Mucosa of descending colon (tissue), 3 donors: ENCODE measurements around the gene ENTREP1. TPM values are rescaled to one million over a fixed set of nuclear protein-coding genes. Genes with fewer than 3 reads are reported as not detected.
A peak's percentile ranks its signal among the peaks of the same experiment; 100 is the strongest.

Experiments used
- ATAC-seq: fragments of 200-7000 bp; cut with Tn5 transposase; one replicate; pipeline ENCODE4 v1.9.1; 2020; ENCODE audit warnings: mild to moderate bottlenecking, moderate library complexity
- DNase-seq, 3 donors: peaks; one replicate each; pipeline ENCODE4 v3.0.0-alpha.2; 2020
- H3K36me3 ChIP-seq: fragments of 200-600 bp; one replicate; pipeline ENCODE4 v1.8.0; 2021; ENCODE audit warnings: low read depth, mild to moderate bottlenecking
- H3K4me1 ChIP-seq: fragments of 200-600 bp; one replicate; pipeline ENCODE4 v1.8.0; 2021; ENCODE audit warnings: low read depth, mild to moderate bottlenecking
- H3K4me3 ChIP-seq: fragments of 200-600 bp; one replicate; pipeline ENCODE4 v1.8.0; 2021; ENCODE audit warnings: mild to moderate bottlenecking
- H3K9me3 ChIP-seq: fragments of 200-600 bp; one replicate; pipeline ENCODE4 v1.8.0; 2021; ENCODE audit warnings: mild to moderate bottlenecking
- CTCF ChIP-seq: fragments of 200-600 bp; IDR thresholded peaks from one replicate; pipeline ENCODE4 v1.8.0; 2022; ENCODE audit warnings: antibody characterized with exemption, mild to moderate bottlenecking
- intact Hi-C, 2 donors: fragments of 100-400 bp; cut with DNase I in 1 of 2; cut with micrococcal nuclease in 1 of 2; formaldehyde crosslinking; loops; one replicate each; pipeline versions ENCODE4 v1.11.0 to v1.11.1; 2022; cut with DNase I, micrococcal nuclease
- total RNA-seq, 3 donors: library from RNA; stranded (reverse); fragmentation: NEBNext Ultra II Directional in 2 of 3; extraction: Animal tissue kit (Norgen Biotek cat#: 25700) in 2 of 3; gene quantifications; one replicate each; pipeline versions ENCODE4 v1.2.1 to v1.2.4, GENCODE V29; 2021 to 2023
- donor health status: DM: no; HTN: no; CAD: no; lungs with moderate emphysema.
- donor health status: DM: no; HTN: no; CAD: no.
- donor health status: DM: no; HTN: yes; CAD: no.

Gene ENTREP1
- total RNA-seq, 3 donors from 2014 or later, result 1.3 to 4.1 (median 3.4) TPM

DNA sequence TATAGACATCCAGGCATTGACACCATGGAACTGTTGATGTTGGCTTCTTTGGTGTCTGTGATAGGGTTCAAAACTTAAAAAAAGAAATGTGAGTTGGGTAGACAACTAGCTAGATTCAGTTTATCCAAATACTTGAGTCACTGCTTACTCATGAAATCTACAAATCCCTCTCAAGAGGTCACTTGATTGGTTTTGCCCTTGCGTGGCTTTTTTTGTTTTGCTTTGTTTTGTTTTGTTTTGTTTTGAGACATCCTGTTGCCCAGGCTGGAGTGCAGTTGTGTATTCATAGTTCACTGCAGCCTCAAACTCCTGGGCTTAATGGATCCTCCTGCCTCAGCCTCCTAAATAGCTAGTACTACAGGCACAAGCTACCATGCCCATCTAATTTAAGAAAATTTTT lies 10.5 kb upstream of the ENTREP1 start:
- Histone ChIP-seq H3K4me1 (no peaks in the 10 kb centered on the region), H3K9me3 (peaks cover 13% of the 10 kb centered on the region), H3K4me3 (no peak overlapping the region), H3K36me3 (no peaks in the 10 kb centered on the region)
- ATAC-seq (no peak), DNase-seq (no peak)
- intact Hi-C loops, result no loop called here
- TF ChIP-seq CTCF, result no peak

DNA sequence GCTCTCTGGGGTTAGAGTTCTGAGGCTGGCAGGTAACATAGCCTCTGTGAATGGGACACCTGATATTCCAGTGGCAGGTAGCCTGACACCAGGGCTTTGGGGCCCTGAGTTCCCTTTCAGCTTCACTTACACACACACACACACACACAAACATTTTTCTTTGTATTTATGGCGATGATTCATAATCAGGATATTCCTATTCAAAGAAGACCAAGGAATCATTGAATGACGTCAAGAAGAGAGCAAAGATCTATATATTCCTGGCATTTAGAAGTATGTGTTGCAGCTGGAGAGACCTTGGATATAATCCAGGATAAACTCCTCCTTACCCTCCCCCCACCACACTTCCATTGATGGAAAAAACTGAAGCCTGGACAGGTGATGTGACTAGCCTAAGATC lies 7.9 kb upstream of the ENTREP1 start:
- no peaks in the 10 kb centered on the region for H3K36me3 ChIP-seq
- no peak for DNase-seq

GRCh38 chr9:69317894-69318293 lies 7.1 kb upstream of the ENTREP1 start:
- Histone ChIP-seq H3K9me3 (peaks cover 8% of the 10 kb centered on the region), H3K4me1 (no peaks in the 10 kb centered on the region), H3K4me3 (no peak overlapping the region), H3K36me3 (no peaks in the 10 kb centered on the region)
- intact Hi-C loops, result no loop called here
- no peak for TF ChIP-seq CTCF
- DNase-seq (no peak), ATAC-seq (no peak)

More for the DNA sequence above, 7.9 kb upstream of the ENTREP1 start:
- H3K4me3 ChIP-seq, result no peak overlapping the region
- no peak for ATAC-seq
- H3K4me1 ChIP-seq, result no peaks in the 10 kb centered on the region
- peaks cover 13% of the 10 kb centered on the region for H3K9me3 ChIP-seq
- no peak for TF ChIP-seq CTCF
- intact Hi-C loops, result no loop called here

GRCh38 chr9:69319324-69320025 lies 5.5 kb upstream of the ENTREP1 start:
- no peaks in the 10 kb centered on the region for H3K36me3 ChIP-seq
- no peak overlapping the region for H3K4me3 ChIP-seq
- ATAC-seq (no peak), DNase-seq (no peak)
- intact Hi-C loops, result no loop called here
- peaks cover 6% of the 10 kb centered on the region for H3K4me1 ChIP-seq
- no peaks in the 10 kb centered on the region for H3K9me3 ChIP-seq
- TF ChIP-seq CTCF, result no peak

DNA sequence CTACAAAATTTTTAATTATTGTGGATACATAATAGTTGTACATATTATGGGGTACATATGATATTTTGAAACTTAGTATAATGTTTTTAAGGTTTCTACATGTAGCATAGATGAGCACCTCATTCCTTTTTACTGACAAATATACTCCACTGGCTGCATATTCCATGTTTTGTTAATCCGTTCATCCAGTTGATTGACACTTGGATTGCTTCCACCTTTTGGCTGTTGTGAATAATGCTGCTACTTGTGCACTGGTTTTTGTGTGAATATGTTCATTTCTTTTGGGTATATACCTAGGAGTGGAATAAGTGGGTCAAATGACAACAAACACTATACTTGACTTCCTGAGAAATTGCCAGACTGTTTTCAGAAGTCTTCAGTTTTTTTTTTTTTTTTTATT lies 2.8 kb upstream of the ENTREP1 start:
- intact Hi-C loops, result no loop called here
- no peak overlapping the region for H3K4me3 ChIP-seq
- no peak for ATAC-seq
- TF ChIP-seq CTCF, result no peak
- H3K36me3 ChIP-seq, result no peaks in the 10 kb centered on the region
- no peak for DNase-seq
- H3K4me1 ChIP-seq, result peaks cover 11% of the 10 kb centered on the region
- no peaks in the 10 kb centered on the region for H3K9me3 ChIP-seq

DNA sequence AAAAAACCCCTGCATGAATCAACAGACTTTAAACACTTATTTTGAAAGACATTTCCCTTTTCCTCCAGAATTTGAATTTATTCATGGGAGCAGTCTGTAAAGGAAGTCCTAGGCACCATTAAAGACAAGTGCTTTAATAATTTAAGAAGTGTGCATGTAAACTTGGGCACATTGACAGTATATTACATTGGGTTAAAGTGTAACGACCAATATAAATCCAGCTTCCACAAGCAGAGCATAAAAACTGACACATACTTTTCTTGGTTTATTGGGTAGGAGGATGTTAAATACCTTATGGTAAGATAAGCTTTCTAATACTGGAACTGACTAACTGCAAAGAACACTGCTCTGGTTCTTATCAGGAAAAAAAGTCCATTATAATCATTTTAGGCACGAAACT lies 1.2 kb upstream of the ENTREP1 start:
- no peak overlapping the region for H3K4me3 ChIP-seq
- intact Hi-C loops, result no loop called here
- TF ChIP-seq CTCF, result no peak

More for the DNA sequence above, 1.2 kb upstream of the ENTREP1 start:
- DNase-seq (no peak), ATAC-seq (peak; percentile 50)
- H3K36me3 ChIP-seq, result no peaks in the 10 kb centered on the region
- H3K4me1 ChIP-seq, result peaks cover 11% of the 10 kb centered on the region
- no peaks in the 10 kb centered on the region for H3K9me3 ChIP-seq
